HepG2 (cell line): ENCODE results near the gene ID3. TPM values are rescaled to one million over a fixed set of nuclear protein-coding genes. Genes with fewer than 3 reads are reported as not detected.

Experiments used
- CBFB ChIP-seq: sonication (generic); formaldehyde crosslinking; IDR thresholded peaks from 2 replicates; pipeline ENCODE4 v1.4.0; 2020; ENCODE audit warnings: missing genetic modification reagents
- CEBPG ChIP-seq: IDR thresholded peaks from 2 replicates; pipeline ENCODE4 v1.6.1; 2016
- CHCHD3 ChIP-seq: sonication (generic); formaldehyde crosslinking; IDR thresholded peaks from 2 replicates; pipeline ENCODE4 v1.8.0; 2022; ENCODE audit warnings: mild to moderate bottlenecking, missing genetic modification reagents, moderate library complexity
- ETV6 ChIP-seq: sonication (generic); formaldehyde crosslinking; conservative IDR thresholded peaks from 2 replicates; pipeline ENCODE4 v1.4.0; 2020; ENCODE audit warnings: missing genetic modification reagents
- GATAD1 ChIP-seq: IDR thresholded peaks from 2 replicates; pipeline ENCODE4 v1.6.1; 2016; ENCODE audit warnings: missing genetic modification reagents, missing compliant biosample characterization
- HNRNPK ChIP-seq: fragments of 200-400 bp; formaldehyde crosslinking; IDR thresholded peaks from 2 replicates; pipeline ENCODE4 v1.6.1; 2018; ENCODE audit warnings: low read length, low read depth, moderate library complexity, mild to moderate bottlenecking; ENCODE audit not compliant: poor library complexity, severe bottlenecking
- KDM5B ChIP-seq: sonication (generic); formaldehyde crosslinking; IDR thresholded peaks from 2 replicates; pipeline ENCODE4 v1.4.0; 2020; ENCODE audit warnings: missing genetic modification reagents, mild to moderate bottlenecking, borderline replicate concordance
- MEIS2 ChIP-seq: sonication (generic); formaldehyde crosslinking; IDR thresholded peaks from 2 replicates; pipeline ENCODE4 v1.9.0; 2021; ENCODE audit warnings: mild to moderate bottlenecking, missing genetic modification reagents
- NCOA5 ChIP-seq: sonication (generic); formaldehyde crosslinking; IDR thresholded peaks from 2 replicates; pipeline ENCODE4 v1.4.0; 2020; ENCODE audit warnings: missing genetic modification reagents
- NFYB ChIP-seq: sonication (generic); formaldehyde crosslinking; IDR thresholded peaks from 2 replicates; pipeline ENCODE4 v1.4.0; 2020; ENCODE audit warnings: missing genetic modification reagents
- NONO ChIP-seq, 2 experiments: fragments of 450-650 bp in 1 of 2; sonication (generic) in 1 of 2; formaldehyde crosslinking in 1 of 2; IDR thresholded peaks in 1 of 2; conservative IDR thresholded peaks in 1 of 2; 2 replicates each; pipeline versions ENCODE4 v1.6.1 to v1.8.0; 2017 to 2022; ENCODE audit warnings: mild to moderate bottlenecking in 1 of 2, missing genetic modification reagents in 1 of 2, moderate library complexity in 1 of 2
- PHB2 ChIP-seq: fragments of 450-650 bp; IDR thresholded peaks from 2 replicates; pipeline ENCODE4 v1.6.1; 2018; ENCODE audit not compliant: partially characterized antibody
- RARA ChIP-seq: IDR thresholded peaks from 2 replicates; pipeline ENCODE4 v1.6.1; 2016; ENCODE audit warnings: missing genetic modification reagents, missing compliant biosample characterization
- SIN3A ChIP-seq: IDR thresholded peaks from 2 replicates; pipeline ENCODE4 v1.6.1; 2011; ENCODE audit warnings: low read depth, mild to moderate bottlenecking, control low read depth, low read length, borderline replicate concordance
- ZKSCAN1 ChIP-seq: fragments of 150-350 bp; IDR thresholded peaks from 2 replicates; pipeline ENCODE4 v1.6.1; 2014; ENCODE audit warnings: low read length
- ZNF124 ChIP-seq: sonication (generic); formaldehyde crosslinking; IDR thresholded peaks from 2 replicates; pipeline ENCODE4 v1.4.0; 2020; ENCODE audit warnings: missing genetic modification reagents
- ZNF136 ChIP-seq: sonication (generic); formaldehyde crosslinking; IDR thresholded peaks from 2 replicates; pipeline ENCODE4 v1.8.1; 2022; ENCODE audit warnings: low read depth, mild to moderate bottlenecking, moderate library complexity, missing genetic modification reagents
- ZNF441 ChIP-seq: sonication (generic); formaldehyde crosslinking; IDR thresholded peaks from 2 replicates; pipeline ENCODE4 v1.7.0; 2021; ENCODE audit warnings: missing genetic modification reagents, borderline replicate concordance
- ZNF530 ChIP-seq: sonication (generic); formaldehyde crosslinking; IDR thresholded peaks from 2 replicates; pipeline ENCODE4 v1.5.0; 2020; ENCODE audit warnings: low read depth, mild to moderate bottlenecking, missing genetic modification reagents
- ZNF556 ChIP-seq: sonication (generic); formaldehyde crosslinking; IDR thresholded peaks from 2 replicates; pipeline ENCODE4 v1.4.0; 2020; ENCODE audit warnings: mild to moderate bottlenecking, missing genetic modification reagents, borderline replicate concordance
- ZNF772 ChIP-seq: sonication (generic); formaldehyde crosslinking; IDR thresholded peaks from 2 replicates; pipeline ENCODE4 v1.5.0; 2020; ENCODE audit warnings: mild to moderate bottlenecking, missing genetic modification reagents
- ZNF777 ChIP-seq: sonication (generic); formaldehyde crosslinking; IDR thresholded peaks from 2 replicates; pipeline ENCODE4 v1.4.0; 2020; ENCODE audit warnings: missing genetic modification reagents
- ZNF781 ChIP-seq: sonication (generic); formaldehyde crosslinking; IDR thresholded peaks from 2 replicates; pipeline ENCODE4 v1.5.1; 2020; ENCODE audit warnings: borderline replicate concordance, mild to moderate bottlenecking, missing genetic modification reagents; ENCODE audit errors: not compliant biosample characterization
- ZNF841 ChIP-seq: sonication (generic); formaldehyde crosslinking; IDR thresholded peaks from 2 replicates; pipeline ENCODE4 v1.8.1; 2023; ENCODE audit warnings: missing genetic modification reagents, borderline replicate concordance
- ZSCAN25 ChIP-seq: sonication (generic); formaldehyde crosslinking; IDR thresholded peaks from 2 replicates; pipeline ENCODE4 v1.8.0; 2022; ENCODE audit warnings: mild to moderate bottlenecking, missing genetic modification reagents
- polyA plus RNA-seq, 8 experiments: library from polyadenylated mRNA; depleted of rRNA in 3 of 8; stranded (reverse) in 7 of 8; unstranded in 1 of 8; fragments of >200 nt; fragmentation: Illumina TruSeq in 4 of 8; extraction: Trizol in 4 of 8; gene quantifications; 2 replicates each; pipeline versions ENCODE4 v1.2.1 to v1.2.3, GENCODE V29; 2011 to 2016; ENCODE audit warnings: low read depth in 4 of 8, missing spikeins in 1 of 8, mixed read lengths in 1 of 8; ENCODE audit not compliant: insufficient read depth in 1 of 8
- total RNA-seq, 5 experiments: library from RNA; depleted of rRNA; stranded (reverse); fragments of >200 nt; fragmentation: Illumina TruSeq; extraction: Trizol; gene quantifications; 2 replicates each; pipeline ENCODE4 v1.2.3, GENCODE V29; 2016; ENCODE audit warnings: low read depth in 1 of 5
- TF ChIP-seq, protein P1 (sequence below): sonication (generic); formaldehyde crosslinking; IDR thresholded peaks from 2 replicates; pipeline ENCODE4 v1.8.1; 2023; ENCODE audit warnings: mild to moderate bottlenecking, missing genetic modification reagents
- TF ChIP-seq, protein P2 (sequence below): IDR thresholded peaks from 2 replicates; pipeline ENCODE4 v1.6.1; 2016; ENCODE audit warnings: control low read depth

Gene ID3
- total and polyA plus RNA-seq, 2 of the 13 experiments (the other 11 are each of a cell fraction or from before 2014, with no cell fraction given), result 64.8 to 115 TPM

DNA sequence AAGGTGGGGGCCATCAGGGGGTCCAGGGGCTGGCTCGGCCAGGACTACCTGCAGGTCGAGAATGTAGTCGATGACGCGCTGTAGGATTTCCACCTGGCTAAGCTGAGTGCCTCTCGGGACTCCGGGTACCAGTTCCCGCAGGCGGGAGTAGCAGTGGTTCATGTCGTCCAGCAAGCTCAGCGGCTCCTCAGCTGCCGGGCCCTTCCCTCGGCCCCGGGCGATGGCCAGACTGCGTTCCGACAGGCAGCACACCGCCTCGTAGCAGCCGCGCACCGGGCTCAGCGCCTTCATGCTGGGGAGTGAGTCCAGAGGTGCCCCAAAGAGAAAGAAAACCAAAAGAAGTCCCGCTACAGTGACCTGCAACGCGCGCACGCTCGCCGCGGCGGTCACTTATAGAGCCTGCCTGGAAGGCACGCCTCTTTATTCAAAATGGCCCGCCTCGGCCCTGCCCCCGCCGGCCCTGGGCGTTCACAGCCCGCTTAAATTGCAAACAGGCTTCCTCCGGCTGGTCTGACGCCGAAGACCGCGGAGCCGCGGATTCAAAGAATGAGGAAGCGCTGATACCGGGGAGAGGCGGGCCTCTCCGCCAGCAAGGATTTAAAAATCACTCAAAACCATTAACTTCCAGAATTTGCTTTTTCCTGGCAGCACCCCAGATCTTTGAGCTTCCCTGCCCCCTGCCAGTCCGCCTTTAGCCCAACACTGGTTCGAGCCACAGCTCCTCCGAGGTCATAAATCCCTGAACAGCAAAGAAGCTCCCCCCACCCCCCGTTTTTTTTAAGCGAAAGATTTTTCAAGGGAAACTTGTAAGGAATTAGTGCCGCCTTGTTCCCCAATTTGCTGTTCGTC, at the start of gene ID3 (continued):
- TF ChIP-seq CBFB (CRISPR knock-in tag) (0 out of 2 replicates have a peak, but pooled peaks have one; percentile 65), ZNF556 (CRISPR knock-in tag) (no peak), ZNF777 (CRISPR knock-in tag) (peak; percentile 63; the same call in 1 of the 2 replicates), ZNF841 (CRISPR knock-in tag) (no peak), CHCHD3 (CRISPR knock-in tag) (0 out of 2 replicates have a peak, but pooled peaks have one; percentile 58), ETV6 (0 out of 2 replicates have a peak, but pooled peaks have one; percentile 46), NFYB (CRISPR knock-in tag) (0 out of 2 replicates have a peak, but pooled peaks have one; percentile 28), ZNF781 (CRISPR knock-in tag) (no peak), ZNF530 (no peak), GATAD1 (no peak; the same call in 1 of the 2 replicates), ZNF772 (CRISPR knock-in tag) (0 out of 2 replicates have a peak, but pooled peaks have one; percentile 61), NONO (IDR thresholded peaks at IDR 0.05) (no peak), NONO (CRISPR knock-in tag; conservative IDR thresholded peaks at IDR 0.05) (peak; percentile 57; the same call in 1 of the 2 replicates), CEBPG (peak; percentile 9; the same call in 1 of the 2 replicates), ZNF441 (no peak; the same call in 1 of the 2 replicates), ZNF136 (CRISPR knock-in tag) (no peak), ZSCAN25 (no peak), RARA (CRISPR knock-in tag) (no peak), SIN3A (no peak; the same call in 1 of the 2 replicates), ZNF124 (CRISPR knock-in tag) (no peak), ZKSCAN1 (no peak), HNRNPK (no peak), KDM5B (CRISPR knock-in tag) (peak; percentile 41; the same call in 1 of the 2 replicates), NCOA5 (CRISPR knock-in tag) (no peak), MEIS2 (CRISPR knock-in tag) (peak; percentile 71; the same call in 1 of the 2 replicates), PHB2 (no peak)
- TF ChIP-seq, protein P1, sequence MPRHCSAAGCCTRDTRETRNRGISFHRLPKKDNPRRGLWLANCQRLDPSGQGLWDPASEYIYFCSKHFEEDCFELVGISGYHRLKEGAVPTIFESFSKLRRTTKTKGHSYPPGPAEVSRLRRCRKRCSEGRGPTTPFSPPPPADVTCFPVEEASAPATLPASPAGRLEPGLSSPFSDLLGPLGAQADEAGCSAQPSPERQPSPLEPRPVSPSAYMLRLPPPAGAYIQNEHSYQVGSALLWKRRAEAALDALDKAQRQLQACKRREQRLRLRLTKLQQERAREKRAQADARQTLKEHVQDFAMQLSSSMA, result no peak
- TF ChIP-seq, protein P2, sequence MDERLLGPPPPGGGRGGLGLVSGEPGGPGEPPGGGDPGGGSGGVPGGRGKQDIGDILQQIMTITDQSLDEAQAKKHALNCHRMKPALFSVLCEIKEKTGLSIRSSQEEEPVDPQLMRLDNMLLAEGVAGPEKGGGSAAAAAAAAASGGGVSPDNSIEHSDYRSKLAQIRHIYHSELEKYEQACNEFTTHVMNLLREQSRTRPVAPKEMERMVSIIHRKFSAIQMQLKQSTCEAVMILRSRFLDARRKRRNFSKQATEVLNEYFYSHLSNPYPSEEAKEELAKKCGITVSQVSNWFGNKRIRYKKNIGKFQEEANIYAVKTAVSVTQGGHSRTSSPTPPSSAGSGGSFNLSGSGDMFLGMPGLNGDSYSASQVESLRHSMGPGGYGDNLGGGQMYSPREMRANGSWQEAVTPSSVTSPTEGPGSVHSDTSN (CRISPR knock-in tag), result no peak
